HG03521 (cell line): ENCODE data around the gene UBA6.

Source experiments
- ATAC-seq: cut with Tn5 transposase; IDR thresholded peaks from one replicate; pipeline ENCODE4 v1.9.1; 2021; ENCODE audit warnings: mild to moderate bottlenecking, moderate library complexity; ENCODE audit not compliant: unreplicated experiment

Gene UBA6

DNA sequence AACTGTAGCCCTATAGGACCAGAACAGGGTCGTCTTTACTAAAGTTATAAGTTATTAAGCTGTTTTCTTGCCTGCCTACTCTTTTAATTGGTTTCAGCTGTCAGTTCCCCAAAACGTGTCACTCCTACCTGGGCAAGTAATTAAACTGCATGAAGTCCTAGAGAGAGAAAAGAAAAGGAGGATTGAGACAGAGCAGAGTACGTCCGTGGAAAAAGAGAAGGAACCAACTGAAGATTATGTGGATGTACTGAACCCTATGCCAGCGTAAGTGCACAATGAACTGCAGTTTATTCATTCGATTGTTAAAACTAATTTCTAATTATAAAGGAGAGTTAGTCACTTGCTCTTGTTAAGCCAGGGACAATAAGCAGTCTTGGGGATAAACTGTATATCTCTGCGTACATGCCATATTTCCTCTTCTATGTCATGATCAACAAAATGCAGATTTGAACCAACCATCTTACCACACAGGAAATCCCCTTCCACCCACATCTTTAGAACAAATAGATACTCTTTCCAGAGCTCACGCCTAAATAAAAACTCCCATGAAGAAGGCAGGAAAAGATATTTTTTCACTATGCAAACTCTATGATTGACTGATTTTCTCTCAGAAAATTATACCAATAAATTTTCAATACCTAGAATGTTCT, 119.6 kb downstream of the UBA6 start:
- ATAC-seq, result peak; percentile 34

DNA sequence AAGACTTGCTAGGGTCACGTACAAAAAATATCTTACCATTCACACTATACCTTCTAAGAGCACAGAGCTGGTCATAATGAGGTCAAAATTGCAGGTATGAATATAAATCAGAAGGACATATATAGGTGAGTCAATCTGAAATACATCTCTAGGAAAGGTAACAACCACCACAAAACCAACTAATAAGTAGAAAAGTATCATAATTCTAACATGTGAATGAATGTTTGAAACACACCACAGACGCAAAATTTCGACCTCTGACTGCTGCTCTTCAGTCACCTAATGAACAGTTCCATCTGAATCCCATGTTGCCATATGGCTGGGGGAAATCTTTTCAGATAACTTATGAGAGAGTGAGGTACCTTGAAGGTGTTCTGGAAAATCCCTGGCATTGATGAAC, 120.4 kb downstream of the UBA6 start:
- ATAC-seq, result no peak

DNA sequence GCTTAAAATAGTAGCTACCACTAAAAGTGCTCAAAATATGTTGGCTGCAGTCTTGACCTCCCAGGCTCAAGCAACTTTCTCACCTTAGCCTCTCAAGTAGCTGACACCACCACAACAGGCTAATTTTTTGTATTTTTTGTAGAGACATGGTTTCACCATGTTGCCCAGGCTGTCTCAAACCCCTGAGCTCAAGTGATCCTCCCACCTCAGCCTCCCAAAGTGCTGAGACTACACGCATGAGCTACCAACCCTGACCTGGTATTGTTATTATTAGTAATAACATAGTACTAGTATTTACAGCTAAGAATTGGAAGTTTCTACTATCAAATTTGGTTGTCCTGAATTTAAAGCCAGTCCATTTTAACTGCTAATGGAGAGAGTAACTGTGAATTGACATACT, 124.4 kb downstream of the UBA6 start:
- ATAC-seq, result peak; percentile 31

DNA sequence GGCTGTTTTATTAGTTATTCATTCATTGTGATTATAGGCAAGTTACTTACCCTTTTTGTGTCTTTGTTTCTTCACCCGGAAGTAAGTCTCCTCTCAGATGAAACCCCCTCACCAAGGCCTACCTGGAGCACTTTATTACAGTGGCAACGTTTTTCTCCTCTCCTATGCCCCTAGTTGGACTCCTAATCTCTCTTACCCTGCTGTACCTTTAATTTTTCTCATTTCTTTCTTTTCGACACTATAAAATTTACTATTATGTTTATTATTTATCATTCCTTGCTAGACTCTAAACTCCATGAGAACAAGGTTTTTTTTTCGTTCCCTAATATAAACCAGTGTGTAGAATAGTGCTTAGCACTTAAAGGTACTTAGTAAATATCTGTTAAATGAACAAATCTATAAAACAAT, 124.9 kb downstream of the UBA6 start:
- no peak for ATAC-seq

DNA sequence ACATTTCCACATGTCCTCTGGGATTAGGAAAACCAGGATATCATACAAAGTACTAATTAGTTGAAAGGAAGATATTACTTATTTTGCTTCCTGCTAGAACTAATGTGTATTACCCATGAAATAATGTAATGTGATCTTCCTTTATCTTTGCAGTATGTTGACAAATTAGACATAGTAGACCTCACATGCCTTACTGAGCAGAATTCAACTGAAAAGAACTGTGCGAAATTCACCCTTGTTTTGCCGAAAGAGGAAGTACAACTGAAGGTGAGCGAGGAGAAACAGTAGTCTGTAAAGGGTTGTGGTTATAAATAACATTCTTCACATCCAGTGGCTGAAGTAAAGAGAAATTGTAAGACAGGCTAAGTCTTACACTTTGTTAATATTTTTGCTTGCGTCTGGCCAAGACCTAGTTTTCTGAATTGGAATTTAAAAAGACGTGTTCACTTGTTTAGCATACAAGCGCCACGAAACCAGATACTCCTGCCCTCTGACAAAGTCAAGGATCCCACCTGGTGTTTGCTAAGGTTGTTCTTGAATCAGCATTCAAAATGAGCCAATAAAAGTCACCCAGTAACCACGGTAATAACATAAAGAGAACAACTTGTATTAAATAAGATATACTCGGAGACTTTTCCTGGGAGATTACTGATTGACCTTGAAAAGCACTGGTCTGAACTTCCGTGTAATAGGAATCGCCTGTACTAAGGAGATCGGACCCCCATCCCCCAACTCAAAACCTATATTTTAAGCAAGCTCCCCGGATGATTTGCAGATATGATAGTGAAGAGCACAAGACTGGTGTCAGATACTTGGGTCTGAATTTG, 125.5 kb downstream of the UBA6 start:
- peak; percentile 95 for ATAC-seq

DNA sequence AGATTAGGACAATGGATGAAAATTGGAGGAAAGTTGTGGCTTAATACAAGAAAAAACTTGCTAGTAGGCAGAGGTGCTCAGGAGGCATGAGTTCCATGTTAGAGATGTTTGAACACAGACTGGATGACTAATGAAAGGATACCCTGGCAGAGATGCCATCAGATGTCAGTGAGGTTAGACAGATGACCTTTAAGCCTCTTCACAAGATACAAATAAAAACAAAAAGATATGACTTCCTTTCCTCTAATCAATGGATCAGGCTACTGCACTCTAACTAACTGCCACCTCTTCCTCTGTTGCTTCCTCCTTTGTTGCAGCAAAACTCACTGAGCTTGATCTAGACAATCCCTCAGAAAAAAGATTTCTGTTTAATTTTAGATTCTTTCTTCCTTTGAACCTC, 127.8 kb downstream of the UBA6 start:
- no peak for ATAC-seq

DNA sequence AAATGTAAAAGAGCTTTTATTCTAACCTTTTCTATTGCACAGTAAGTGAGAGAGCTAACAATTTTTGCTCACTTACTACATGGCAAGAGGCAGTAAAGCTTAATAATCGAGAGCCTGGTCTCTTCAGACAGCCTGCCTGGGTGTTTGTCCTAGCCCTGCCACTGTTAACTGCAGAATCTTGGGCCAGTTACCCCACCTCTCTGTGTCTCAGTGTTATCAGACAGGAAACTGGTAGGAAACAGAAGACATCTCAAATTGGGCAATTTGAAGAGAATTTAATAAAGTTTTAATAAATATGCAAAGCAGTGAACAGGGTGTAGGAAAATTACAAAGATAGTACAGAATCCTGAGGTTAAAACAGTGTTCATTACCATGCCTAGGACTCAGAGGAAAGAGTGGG, 129.0 kb downstream of the UBA6 start:
- no peak for ATAC-seq

DNA sequence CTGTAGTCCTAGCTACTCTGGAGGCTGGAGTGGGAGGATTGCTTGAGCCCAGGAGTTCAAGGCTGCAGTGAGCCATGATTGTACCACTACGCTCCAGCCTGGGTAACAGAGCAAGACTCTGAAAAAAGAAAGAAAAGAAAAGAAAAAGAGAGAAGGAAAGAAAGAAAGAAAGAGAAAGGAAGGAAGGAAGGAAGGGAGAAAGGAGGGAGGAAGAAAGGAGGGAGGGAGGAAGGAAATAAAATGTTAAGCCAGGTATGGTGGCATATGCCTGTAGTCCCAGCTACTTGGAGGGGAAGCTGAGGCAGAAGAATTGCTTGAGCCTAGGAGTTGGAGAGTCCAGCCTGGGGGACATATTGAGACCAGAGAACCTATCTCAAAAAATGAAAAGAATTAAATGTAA, 130.4 kb downstream of the UBA6 start:
- no peak for ATAC-seq

DNA sequence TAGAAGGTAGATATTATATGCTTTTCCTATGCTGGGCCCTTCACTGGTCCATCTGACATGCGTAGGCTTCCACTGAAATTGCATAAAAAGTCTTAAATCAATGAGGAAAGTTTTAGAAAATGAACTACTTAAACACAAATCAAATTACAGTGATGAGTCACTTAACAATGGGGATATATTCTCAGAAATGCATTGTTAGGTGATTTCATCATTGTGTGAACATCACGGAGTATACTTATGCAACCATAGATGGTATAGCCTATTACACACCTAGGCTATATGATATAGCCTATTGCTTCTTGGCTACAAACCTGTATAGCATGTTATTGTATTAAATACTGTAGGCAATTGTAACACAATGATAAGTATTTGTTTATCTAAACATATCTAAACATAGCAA, 132.1 kb downstream of the UBA6 start:
- ATAC-seq, result no peak

DNA sequence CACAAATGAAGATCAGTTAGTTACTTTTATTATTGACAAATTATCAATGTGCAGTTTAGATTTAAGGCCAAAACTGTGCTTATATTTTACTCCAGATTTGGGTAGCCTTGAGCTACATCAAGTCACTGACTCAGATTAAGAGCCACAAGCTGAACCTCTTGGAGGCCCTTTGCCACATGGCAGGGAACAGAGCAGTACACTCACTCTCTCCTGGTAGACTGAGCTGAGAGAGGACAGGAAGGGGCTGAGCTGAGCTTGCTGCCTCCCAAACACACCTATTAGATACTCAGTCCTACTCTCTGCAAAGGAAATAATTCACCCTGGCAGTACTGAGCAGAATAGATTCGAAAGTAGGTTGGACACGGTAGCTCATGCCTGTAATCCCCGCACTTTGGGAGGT, 134.6 kb downstream of the UBA6 start:
- ATAC-seq, result no peak

DNA sequence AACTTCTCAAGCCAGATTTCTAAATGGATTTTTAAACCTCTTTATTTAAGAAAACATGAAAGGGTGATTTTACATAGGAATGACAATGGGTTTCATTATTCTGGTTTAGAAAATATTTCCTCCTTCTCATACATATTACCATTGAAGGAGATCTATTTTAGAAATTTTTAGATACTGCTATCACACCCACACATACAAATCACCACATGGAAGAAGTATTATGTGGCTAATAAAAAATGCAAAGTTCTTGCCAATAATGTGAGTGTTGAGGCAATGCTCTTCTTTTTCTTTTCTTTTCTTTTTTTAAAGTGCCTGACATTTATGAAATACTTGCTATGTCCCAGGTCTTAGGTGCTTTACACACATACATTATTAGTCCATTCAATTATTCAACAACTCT, 135.7 kb downstream of the UBA6 start:
- no peak for ATAC-seq
